SK-MEL-5 (cell line): ENCODE results near the gene CARS1. TPM values are rescaled to one million over a fixed set of nuclear protein-coding genes. Genes with fewer than 3 reads are reported as not detected.

Experiments used
- DNase-seq: peaks from one replicate; pipeline ENCODE4 v3.0.0-alpha.2; 2016; ENCODE audit warnings: low read depth, low spot score
- in situ Hi-C: cut with HindIII; loops from 2 replicates; pipeline ENCODE4 v1.10.0; 2016; ENCODE audit warnings: low sequenced_read_pairs, high pct_unique_total_duplicates, low pct_unique_long_range_greater_than_20kb
- polyA plus RNA-seq, 2 experiments: library from polyadenylated mRNA; depleted of rRNA; stranded (reverse); fragments of >200 nt; gene quantifications; 2 replicates each; pipeline ENCODE4 v1.2.3, GENCODE V29; 2015
- total RNA-seq: library from RNA; depleted of rRNA; stranded (reverse); fragments of >200 nt; shearing (Covaris generic); gene quantifications from 2 replicates; pipeline ENCODE4 v1.2.3, GENCODE V29; 2014; rRNA removed

CARS1 gene
- 103 and 109 TPM in 2 replicates for total RNA-seq
- 161 and 188 TPM in 2 replicates for polyA plus RNA-seq (2015; cell fraction: cytosol; rRNA removed)
- polyA plus RNA-seq (2015; cell fraction: nucleus; rRNA removed) = 637 and 676 TPM in 2 replicates

DNA sequence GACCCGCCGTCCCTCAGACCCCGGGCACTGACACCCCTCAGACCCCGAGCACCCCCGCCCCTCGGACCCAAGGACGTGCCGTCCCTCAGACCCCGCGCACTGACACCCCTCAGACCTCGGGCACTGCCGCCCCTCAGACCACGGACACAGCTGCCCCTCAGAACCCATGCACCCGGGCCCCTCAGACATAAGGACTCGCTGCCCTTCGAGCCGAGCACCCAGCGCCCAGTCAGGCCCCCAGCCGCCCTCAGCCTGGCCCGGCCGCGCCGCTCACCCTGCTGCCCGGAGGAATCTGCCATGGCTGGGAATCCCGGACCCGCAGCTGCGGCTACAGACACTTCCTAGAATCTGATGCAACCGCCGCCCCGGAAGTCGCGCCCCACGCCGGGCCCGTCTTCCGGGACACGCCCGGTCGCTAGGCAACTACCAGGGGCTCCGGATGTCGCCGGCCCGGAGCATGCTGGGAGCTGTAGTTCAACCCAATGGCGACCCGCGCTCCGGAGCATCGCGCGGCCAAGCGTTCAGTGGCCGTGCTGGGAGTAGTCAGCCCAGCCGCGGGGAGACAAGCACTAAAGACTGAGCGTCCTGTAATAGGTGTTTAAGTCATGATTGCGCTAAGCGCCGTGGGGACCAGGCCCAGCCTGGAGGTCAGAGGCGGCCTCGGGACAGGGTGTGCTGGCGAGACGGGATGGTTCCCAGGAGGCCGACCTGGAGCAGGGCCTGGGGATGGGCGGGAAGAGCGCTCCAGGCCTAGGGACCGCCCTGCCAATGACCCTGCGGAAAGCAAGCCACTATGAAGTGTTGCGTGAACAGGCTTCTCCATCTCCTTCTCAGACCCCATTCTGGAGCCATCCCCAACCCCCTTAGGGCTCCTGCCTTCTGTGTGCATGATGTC is at the start of gene CARS1:
TSS of gene CARS1 (minus strand) at position 355 of the 895 bp plus-strand sequence. CDS start at position 299, 56 bp downstream.
- peak; percentile 94 for DNase-seq
- in situ Hi-C loops = no loop called here

DNA sequence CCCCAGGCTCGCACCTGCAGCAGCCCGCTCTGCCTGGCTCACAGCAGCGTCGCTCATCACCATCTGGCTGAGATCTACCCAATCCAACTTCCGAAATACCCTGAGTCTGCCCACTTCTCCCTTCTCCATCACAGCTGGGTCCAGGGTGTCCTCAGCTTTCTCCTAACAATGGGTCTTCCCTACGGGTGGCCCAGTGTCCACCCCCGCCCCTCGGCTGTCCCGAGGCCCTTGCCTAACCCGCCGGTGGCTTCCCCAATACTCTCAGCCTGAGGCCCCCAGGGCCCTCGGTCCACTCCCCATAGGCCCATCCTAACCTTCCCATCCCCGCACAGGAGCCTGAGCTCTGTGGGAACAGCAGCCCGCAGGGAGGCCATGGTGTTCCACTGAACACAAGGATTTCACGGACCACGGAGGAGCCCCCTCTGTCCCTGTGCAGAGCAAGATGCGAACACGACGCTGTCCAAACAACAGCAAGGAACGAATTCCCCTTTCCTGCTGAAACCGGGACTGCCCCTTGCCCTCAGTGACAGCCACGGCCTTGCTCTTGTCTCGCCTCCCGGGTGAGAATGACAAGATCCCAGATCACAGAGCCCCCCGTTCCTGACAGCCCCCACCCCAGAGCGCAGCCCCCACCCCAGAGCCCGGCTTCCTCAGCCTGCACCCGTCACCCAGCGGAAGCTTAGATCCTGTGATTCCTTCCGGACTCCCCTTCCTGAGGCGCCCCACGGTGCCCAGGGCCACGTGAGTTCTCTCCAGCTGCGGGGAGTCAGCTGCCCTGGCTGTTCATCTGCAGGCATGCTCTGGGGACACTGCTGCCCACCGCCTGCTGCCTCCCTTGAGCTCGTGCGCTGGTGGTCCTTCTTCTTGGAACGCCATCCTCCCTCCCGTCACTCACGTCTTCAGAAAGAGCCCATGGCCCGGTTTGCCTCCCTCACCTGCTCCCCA is 48.8 kb upstream of the CARS1 start:
- in situ Hi-C loops = no loop called here
- DNase-seq = no peak

DNA sequence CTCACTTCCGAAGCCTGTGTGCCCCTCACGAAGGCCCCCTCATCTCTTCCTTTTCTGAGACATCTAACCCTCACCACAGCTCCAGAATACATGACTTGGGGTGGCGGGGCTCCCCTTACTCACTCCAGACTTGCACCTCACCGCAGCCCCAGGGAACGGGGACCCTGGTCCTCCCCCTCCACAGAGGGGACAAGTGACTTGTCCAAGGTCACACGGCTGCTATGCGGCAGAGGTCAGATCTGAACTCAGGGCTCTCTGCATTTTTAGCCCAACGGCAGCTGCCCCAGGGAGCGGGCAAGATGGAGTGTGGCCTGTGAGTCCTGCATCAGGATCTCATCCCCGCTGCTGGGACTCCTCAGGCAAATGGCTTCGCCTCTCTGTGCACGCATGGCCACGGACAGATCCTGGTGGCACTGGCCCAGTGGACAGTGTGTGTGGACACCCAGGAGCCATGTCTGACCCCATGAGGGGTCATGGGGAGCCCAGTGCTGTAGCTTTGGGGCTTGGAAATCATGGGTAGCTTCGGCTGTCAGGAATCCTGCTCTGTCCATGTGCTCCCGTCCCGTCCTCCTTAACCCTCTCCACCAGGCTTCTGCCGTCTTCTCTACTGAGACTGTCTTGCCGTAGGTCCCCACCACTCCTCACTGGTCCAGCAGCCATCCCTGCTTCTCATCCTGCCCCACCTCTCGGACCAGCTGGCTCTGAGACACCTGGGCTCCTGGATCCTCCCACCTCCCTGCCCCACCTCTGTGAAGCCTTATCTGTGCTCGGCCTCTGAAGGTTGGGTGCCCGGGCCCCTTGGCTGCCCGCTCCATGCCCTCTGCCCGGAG is 48.0 kb upstream of the CARS1 start:
- no peak for DNase-seq
- in situ Hi-C loops = no loop called here

DNA sequence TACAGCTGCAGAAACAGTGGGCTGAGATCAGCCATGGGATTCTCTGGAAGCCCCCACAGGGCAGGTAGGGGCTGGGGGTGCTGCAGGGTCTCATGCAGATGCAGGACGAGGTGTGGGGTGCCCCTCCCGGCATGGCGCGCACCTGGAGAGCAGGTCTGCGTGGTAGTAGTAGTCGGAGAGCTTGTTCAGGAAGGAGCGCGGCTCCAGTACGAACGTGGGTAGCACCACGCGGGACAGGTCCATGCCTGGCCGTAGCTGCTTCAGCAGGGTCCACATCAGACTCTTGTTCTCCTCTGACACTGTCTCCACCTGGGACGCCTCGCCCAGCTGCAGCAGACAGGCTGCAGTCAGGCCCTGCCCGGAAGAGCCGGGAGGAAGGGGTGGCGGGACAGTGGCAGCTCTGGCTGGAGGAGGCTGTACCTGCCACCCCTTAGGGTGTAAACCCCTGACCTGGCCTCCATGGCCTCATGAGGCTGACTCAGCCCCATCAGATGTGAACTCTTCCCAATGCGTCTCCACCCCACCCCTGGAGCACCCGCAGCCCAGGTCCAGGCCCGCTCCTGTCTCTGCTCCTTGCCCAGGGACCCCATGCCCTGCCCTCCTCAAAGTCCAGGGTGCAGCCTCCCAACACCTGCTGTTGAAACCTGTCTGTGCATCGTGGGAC is 47.0 kb upstream of the CARS1 start:
- DNase-seq = no peak
- in situ Hi-C loops = no loop called here

DNA sequence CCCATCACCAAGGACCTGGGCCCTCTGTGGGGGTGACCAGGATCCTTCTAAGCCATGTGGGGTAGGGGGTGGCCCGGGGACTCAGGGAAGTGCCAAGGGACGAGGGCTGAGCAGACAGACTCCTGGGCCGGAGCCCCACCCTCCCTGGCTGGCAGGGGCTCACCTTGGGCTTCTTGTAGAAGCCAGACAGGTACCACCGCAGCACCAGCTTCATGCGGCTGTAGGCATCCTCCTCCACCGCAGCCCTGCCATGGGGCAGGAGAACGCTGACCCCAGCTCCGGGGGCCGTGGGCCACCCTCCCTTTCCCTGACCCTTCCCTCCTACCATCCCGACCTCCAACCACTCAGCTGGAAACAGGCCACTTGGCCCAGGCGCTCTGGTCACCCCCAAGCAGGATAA is 45.9 kb upstream of the CARS1 start:
- in situ Hi-C loops = no loop called here
- no peak for DNase-seq

DNA sequence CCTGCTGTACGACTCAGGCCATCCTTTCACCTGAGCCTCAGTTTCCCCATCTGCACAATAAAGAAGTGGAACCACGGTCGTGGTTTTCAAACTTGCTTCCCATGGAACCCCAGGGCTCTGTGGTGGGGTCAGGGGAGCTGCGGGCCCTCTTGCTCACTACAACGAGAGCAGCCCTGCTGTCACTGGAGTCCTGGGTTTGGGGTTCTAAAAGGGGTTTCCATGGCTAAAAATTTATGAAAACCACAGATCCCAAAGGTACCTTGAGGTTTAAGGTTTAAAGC is 45.4 kb upstream of the CARS1 start:
- in situ Hi-C loops = no loop called here

DNA sequence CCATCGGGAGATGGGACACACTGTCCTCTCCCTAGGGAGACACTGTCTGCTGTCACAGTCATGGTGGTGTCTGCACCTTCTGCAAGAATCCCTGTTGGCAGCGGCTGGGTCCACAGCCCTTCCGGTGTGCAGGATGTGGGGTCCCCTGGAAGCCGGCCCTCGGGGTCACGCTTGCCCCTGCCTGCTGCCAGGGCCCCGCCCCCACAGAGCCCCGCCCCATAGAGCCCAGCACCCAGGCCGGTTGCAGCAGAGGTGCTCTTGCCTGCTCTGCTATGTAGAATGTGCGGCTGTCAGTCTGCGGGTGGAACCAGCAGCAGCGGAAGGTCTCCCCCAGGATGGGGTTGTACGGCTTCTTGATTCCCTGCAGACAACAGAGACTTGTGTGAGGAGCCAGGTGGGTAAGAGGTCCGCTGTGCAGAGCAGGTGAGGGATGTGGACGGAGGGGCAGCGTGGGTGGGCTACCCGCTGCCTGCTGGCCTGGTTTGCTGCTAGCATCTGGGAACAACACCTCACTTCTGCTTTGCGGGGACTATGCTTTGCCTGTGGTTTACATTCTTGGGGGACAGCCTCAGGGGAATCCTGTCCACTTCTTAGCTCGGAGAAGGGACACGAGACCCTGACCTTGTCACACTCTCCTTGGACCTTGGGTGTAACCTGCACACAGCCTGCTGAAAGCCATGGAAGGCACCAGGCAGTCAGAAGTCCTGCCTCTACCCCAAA is 44.9 kb upstream of the CARS1 start:
- in situ Hi-C loops = no loop called here
- no peak for DNase-seq

More for the DNA sequence above, 45.4 kb upstream of the CARS1 start:
- DNase-seq = no peak

DNA sequence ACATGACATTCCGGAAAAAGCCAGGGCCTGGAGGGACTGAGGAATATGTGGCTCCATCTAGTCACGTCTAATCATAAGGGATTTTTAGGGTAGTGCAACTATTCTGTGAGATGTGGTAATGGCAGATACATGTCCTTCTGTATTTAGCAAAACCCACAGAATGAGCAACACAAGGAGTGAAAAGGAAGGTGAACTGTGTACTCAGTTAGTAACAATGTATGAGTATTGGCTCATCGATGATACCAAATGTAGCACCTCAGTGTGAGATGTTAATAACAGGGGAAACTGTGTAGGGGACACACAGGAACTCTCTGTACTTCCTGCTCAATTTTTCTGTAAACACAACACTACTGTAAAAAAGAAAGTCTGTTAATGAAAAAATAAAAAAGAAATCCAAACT is 42.0 kb upstream of the CARS1 start:
- DNase-seq = no peak
- in situ Hi-C loops = no loop called here

DNA sequence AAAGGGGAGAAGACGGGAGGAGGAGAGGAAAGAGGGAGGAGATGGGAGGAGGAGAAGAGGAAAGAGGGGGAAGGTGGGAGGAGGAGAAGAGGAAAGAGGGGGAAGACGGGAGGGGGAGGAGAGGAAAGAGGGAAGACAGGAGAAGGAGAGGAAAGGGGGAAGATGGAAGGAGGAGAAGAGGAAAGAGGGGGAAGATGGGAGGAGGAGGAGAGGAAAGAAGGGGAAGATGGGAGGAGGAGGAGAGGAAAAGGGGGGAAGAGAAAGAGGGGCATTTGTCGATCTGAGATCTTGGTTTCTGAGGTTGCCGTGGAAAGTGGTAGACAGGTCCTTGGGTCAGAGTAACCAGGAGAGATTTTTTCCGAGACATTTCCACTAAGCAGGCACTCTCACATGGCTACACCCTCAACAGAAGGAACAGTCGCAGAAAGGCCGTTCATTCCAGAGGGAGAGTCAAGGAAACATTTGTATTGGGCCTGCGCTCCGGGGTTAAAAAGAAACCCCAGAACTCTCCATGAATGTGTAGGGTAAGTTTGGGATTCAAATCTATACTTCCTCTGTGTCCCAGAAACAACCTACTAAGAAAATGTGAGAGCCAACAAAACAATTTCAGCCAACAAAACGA is 39.8 kb upstream of the CARS1 start:
- DNase-seq = no peak
- in situ Hi-C loops = no loop called here

DNA sequence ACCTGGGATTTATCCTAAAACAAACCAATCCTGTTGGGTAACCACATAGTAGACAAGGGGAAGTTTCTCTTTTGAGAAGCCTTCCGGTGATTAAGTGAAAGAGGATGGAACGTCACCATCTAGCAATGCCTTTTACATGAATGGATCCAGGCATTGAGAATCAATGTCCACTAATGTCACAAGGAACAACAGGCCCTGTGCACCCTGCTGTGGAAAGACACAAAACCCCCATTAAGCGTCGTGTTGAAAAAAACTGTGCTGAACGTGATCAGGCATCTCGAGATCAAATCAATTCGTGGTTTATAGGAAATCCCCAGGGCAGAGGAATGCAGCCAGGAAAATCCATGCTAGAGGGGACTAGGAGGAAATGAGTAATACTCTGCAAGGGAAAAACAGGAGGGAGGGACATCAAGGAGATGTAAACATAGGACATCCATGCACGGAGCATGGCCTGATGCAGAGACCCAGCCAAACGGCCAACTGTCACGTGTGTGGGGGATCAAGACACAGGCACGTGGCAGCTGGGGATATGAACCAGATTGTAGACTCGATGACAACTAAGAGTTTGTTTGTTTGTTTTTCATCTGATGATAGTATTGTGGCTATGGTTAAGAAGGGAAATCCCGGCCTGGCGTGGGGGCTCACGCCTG is 38.6 kb upstream of the CARS1 start:
- in situ Hi-C loops = no loop called here

DNA sequence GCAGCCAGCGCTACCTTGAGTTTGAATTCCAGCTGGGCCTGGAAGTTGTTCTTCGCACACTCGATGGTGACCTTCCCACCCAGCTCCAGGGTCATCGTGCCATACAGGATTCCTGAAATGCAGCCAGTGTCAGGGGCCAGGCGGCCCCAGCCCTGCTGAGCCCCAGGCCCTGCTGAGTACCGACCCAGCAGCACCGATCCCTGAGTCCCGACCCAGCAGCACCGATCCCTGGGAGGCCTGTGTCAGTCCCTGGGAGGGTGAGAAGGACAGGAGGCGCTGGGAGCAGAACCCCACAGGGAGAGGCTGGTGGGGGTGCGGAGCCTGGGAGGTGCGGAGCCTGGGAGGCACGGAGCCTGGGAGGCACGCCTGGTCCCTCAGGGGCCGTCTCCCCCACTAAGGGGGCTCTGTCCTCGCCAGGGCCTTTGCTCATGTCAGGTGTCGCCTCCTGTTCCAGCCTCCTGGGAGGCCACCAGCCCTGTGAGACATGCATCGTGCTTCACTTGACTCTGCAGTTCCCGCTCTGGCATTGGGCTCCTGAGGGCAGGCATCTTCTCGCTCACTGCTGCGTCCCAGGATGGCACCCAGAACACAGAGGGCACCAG is 37.1 kb upstream of the CARS1 start:
- in situ Hi-C loops = no loop called here
- no peak for DNase-seq

More for the DNA sequence above, 38.6 kb upstream of the CARS1 start:
- DNase-seq = peak; percentile 98

DNA sequence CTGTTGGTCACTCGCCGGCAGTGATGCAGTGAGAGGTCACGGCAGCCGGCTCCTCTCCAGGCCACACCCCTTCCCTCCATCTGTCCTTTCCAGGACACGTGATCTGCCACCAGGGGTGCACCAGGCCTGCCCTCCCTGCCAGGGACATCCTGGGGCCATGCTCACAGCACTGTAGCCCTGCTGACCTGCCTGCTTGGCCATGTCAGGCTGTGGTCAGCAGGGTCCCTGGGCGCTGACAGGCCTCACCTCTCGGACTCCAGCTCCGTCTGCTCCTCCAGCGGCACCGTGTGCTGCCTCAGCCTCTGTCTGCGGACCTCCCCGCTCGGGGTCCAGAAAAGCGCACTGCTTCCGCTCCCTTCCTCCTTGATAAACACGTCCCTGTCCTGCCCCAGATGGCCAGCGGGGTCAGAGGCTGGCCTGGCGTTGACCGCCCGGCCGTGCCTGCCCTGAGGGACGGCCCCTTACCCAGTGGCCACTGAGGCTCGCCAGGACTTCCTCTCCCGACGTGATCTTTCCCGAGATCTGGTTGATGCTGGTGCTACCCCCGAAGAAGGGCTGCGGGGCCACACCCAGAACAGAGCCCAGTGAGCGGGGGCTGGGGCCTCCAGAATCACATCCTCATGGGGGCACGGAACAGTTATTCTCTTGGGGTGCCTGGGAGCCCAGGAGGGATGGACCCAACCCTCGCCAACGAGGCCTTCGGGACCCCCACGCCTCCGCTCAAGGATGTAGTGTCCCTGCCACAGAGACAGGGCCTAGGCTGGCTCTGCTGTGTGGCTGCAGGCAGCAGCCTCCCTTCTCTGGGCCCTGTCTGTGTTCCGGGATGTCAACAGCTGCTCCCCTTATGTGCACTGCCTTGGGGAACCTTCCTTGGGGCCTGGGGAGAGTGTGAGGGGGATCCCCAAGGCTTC is 36.3 kb upstream of the CARS1 start:
- in situ Hi-C loops = no loop called here
- DNase-seq = no peak

DNA sequence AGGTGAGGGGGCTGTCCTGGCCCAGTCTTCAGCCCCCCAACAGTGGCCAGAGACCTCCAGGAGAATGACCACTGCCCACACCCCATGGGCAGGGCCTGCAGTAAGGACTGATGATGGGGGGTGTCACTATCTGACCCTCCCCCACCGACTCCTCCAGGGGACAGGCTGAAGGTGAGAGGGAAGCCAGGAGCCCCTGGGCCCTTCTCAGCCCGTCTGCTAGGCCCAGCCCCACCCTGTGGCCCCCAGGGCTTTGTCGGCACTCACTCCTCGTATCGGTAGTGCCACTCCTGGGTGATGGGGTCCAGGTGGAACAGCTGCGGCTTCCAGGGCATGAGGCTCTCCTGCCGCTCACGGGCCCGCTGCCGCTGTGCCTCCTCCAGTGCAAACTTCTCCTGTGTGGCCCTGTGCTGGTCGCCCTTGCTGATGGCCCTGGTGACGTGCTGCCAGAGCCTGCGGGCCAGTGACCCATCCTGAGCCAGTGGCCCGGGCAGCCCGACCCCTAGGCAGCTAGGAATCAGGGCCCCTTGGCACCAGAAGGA is 35.4 kb upstream of the CARS1 start:
- in situ Hi-C loops = no loop called here
- no peak for DNase-seq
